ENCODE results near the gene AVPR1A. TPM values are rescaled to one million over a fixed set of nuclear protein-coding genes. Genes with fewer than 3 reads are reported as not detected.
"Not testable (repeated sequence)": the region's sequence is repeated elsewhere in the genome, so short reads cannot be mapped to it uniquely, and the experiment has no call there.

Gene AVPR1A
- 10 to 100 TPM in 2 of 3 donors, 1 to 10 TPM in 1; 7.5 to 50.4 (median 14.7) TPM for total RNA-seq

DNA sequence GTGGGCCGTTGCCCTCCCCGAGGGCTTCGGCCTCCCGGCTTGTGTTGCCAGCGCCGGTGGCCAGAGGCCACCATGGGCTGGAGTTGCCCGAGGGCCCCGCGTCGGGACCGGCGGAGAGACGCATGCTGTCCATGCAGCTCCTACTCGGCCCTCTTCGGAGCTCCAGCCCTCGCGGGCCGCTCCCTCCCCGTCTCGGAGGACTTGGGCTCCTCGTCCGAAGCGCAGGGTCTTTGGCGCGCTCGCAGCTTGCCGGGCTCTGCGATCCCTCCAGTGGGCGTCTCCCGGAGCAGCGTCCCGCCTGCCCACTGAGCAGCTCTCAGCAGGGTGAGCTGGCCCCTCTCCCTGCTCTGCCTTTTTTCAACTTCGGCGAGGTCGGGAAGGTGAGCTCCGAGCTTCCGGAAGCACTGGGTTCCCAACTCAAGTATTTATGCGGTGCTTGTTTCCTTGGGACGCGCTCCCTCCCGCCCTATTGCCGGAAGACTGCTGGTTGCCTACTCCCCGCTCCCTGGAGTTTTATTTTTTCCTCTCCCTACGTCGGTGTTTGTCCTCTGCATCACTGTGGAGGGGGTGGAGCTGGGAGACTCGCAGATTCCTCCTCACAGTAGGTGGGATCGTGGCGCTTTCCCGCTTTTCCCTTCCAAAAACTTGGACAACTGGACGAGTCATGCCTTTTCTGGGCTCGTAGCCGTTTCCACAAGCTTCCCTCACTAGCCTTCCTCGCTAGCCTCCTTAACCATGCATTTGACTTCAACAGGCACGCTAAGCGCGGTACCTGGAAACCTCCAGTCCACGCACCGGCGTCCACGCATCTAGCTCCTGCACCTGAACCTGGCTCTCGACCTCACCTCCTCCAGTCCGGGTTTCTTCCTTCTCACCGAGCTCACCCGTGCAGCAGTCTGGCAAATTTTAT is at the start of gene AVPR1A:
Gene AVPR1A (minus strand): TSS at position 489 of the 910 bp plus-strand sequence. CDS start 365 bp downstream, at position 124.
- DNase-seq (ENCODE audit: low spot score in 2 of 2): no peak
- H3K9me3 ChIP-seq: no peaks in the 10 kb centered on the region
- H3K4me3 ChIP-seq: peak within 1 kb of the TSS; percentile 48 to 70 (median 53)
- intact Hi-C loops (cut with DNase I; ENCODE audit: low total_unique reads): no loop called here
- peaks cover 0 to 9% of the 10 kb centered on the region in 2 donors for H3K4me1 ChIP-seq
- H3K27ac ChIP-seq: peak within 1 kb of the TSS in 1 of 2 donors; percentile 28
- H3K36me3 ChIP-seq: no peaks in the 10 kb centered on the region
- TF ChIP-seq, protein P1, sequence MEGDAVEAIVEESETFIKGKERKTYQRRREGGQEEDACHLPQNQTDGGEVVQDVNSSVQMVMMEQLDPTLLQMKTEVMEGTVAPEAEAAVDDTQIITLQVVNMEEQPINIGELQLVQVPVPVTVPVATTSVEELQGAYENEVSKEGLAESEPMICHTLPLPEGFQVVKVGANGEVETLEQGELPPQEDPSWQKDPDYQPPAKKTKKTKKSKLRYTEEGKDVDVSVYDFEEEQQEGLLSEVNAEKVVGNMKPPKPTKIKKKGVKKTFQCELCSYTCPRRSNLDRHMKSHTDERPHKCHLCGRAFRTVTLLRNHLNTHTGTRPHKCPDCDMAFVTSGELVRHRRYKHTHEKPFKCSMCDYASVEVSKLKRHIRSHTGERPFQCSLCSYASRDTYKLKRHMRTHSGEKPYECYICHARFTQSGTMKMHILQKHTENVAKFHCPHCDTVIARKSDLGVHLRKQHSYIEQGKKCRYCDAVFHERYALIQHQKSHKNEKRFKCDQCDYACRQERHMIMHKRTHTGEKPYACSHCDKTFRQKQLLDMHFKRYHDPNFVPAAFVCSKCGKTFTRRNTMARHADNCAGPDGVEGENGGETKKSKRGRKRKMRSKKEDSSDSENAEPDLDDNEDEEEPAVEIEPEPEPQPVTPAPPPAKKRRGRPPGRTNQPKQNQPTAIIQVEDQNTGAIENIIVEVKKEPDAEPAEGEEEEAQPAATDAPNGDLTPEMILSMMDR (IDR thresholded peaks at IDR 0.05): no peak
- peak in 1 of 3 donors; percentile 23 for TF ChIP-seq POLR2AphosphoS5 (IDR thresholded peaks at IDR 0.05)
- peaks cover 3 to 54% of the 10 kb centered on the region in 2 donors for H3K27me3 ChIP-seq

DNA sequence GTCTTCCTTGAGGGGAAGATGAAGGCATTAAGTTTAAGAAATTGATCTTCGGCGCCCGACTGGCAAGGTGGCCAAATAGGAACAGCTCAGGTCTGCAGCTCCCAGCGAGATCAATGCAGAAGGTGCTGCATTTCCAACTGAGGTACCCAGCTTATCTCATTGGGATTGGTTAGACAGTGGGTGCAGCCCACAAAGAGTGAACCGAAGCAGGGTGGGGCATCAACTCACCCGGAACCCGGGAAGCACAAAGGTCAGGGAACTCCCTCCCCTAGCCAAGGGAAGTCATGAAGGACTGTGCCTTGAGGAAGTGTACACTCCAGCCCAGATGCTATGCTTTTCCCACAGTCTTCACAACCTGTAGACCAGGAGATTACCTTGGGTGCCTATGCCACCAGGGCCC is 45.2 kb upstream of the AVPR1A start:
- Histone ChIP-seq H3K4me3 (no peak overlapping the region), H3K27ac (no peak overlapping the region), H3K9me3 (peaks cover 0 to 14% of the 10 kb centered on the region in 2 donors), H3K4me1 (no peaks in the 10 kb centered on the region), H3K27me3 (no peaks in the 10 kb centered on the region), H3K36me3 (no peaks in the 10 kb centered on the region)
- no peak for DNase-seq (ENCODE audit: low spot score in 2 of 2)
- intact Hi-C loops (cut with DNase I; ENCODE audit: low total_unique reads): no loop called here
- TF ChIP-seq, protein P1 (IDR thresholded peaks at IDR 0.05): no peak
- TF ChIP-seq POLR2AphosphoS5 (IDR thresholded peaks at IDR 0.05) (no peak), POLR2A (IDR thresholded peaks at IDR 0.05) (no peak)

DNA sequence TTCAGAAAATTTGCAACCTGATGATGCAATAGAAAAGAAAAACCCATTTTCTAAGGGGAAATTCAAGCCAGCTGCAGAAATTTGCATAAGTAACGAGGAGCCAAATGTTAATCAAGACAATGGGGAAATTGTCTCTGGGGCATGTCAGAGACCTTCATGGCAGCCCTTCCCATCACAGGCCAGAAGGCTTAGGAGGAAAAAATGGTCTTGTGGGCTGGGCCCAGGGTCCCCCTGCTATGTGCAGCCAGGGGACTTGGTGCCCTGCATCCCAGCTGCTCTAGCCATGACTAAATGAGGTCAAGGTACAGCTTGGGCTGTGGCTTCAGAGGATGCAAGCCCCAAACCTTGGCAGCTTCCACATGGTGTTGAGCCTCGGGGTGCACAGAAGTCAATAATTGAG is 28.2 kb upstream of the AVPR1A start:
- no peak for DNase-seq (ENCODE audit: low spot score in 2 of 2)
- intact Hi-C loops (cut with DNase I; ENCODE audit: low total_unique reads): no loop called here
- H3K4me3 ChIP-seq: no peak overlapping the region
- H3K9me3 ChIP-seq: peaks cover 21 to 44% of the 10 kb centered on the region in 2 donors
- no peaks in the 10 kb centered on the region for H3K27me3 ChIP-seq
- no peaks in the 10 kb centered on the region for H3K36me3 ChIP-seq
- TF ChIP-seq, protein P1 (IDR thresholded peaks at IDR 0.05): no peak
- no peak for TF ChIP-seq POLR2AphosphoS5 (IDR thresholded peaks at IDR 0.05)
- no peak for TF ChIP-seq POLR2A (IDR thresholded peaks at IDR 0.05)
- no peaks in the 10 kb centered on the region for H3K4me1 ChIP-seq
- no peak overlapping the region for H3K27ac ChIP-seq

DNA sequence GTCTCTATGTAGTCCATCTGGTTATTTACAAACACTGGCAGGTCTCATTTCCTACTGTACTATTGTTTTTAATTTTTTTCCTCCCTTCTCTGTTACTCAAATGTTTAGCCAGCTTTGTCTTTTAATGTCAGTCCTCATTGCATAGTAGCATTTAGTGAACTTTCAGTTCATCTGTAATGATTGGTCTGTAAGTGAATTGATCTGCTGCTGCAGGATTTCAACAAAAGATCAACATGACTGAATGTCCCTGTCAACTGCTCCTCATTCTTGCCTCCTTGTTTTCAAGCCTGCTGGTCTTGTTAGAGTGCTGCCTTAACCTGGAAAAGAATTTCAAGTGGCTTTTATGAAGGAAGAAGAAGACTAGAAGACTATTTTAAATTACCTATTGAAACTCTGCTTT is 19.3 kb upstream of the AVPR1A start:
- Histone ChIP-seq H3K27ac (no peak overlapping the region), H3K9me3 (no peaks in the 10 kb centered on the region), H3K4me1 (no peaks in the 10 kb centered on the region), H3K27me3 (no peaks in the 10 kb centered on the region), H3K4me3 (no peak overlapping the region), H3K36me3 (no peaks in the 10 kb centered on the region)
- intact Hi-C loops (cut with DNase I; ENCODE audit: low total_unique reads): no loop called here
- TF ChIP-seq POLR2AphosphoS5 (IDR thresholded peaks at IDR 0.05) (no peak), POLR2A (IDR thresholded peaks at IDR 0.05) (no peak)
- TF ChIP-seq, protein P1 (IDR thresholded peaks at IDR 0.05): no peak
- no peak for DNase-seq (ENCODE audit: low spot score in 2 of 2)

DNA sequence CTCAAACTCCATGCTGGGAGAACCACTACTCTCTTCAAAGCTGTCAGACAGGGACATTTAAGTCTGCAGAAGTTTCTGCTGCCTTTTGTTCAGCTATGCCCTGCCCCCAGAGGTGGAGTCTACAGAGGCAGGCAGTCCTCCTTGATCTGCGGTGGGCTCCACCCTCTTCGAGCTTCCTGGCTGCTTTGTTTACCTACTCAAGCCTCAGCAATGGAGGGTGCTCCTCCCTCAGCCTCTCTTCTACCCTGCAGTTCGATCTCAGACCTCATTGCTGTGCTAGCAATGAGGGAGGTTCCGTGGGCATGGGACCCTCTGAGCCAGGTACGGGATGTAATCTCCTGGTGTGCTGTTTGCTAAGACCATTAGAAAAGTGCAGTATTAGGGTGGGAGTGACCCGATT is 16.7 kb upstream of the AVPR1A start:
- H3K4me3 ChIP-seq; H3K27me3 ChIP-seq; H3K9me3 ChIP-seq; H3K27ac ChIP-seq; H3K36me3 ChIP-seq; intact Hi-C loops (cut with DNase I; ENCODE audit: low total_unique reads); H3K4me1 ChIP-seq; DNase-seq (ENCODE audit: low spot score in 2 of 2): not testable (repeated sequence)
